Measurements from ENCODE around the gene ZNRF1. TPM values are rescaled to one million over a fixed set of nuclear protein-coding genes. Genes with fewer than 3 reads are reported as not detected.

ZNRF1 gene
- total and polyA plus RNA-seq, 2 of the 8 experiments (the other 6 are each of a cell fraction or from before 2014, with no cell fraction given), result 33.5 to 52.9 TPM

- no peak for TF ChIP-seq CHD7 (IDR thresholded peaks at IDR 0.05; ENCODE audit: insufficient replicate concordance, low read length)
- no peak for TF ChIP-seq RBBP5 (IDR thresholded peaks at IDR 0.05; ENCODE audit: borderline replicate concordance, low read depth, low read length)
- TF ChIP-seq KDM5A (IDR thresholded peaks at IDR 0.05; ENCODE audit: low read length), result no peak
- no peak for TF ChIP-seq ATF2 (IDR thresholded peaks at IDR 0.05; ENCODE audit: low read length)
- no peak for TF ChIP-seq SUZ12 (IDR thresholded peaks at IDR 0.05; ENCODE audit: low read length)
- no peak for TF ChIP-seq HDAC2 (IDR thresholded peaks at IDR 0.05; ENCODE audit: borderline replicate concordance in 1 of 2, low read depth in 2 of 2, low read length in 2 of 2)
- no peak for TF ChIP-seq PHF8 (conservative IDR thresholded peaks at IDR 0.05; ENCODE audit: low read depth, low read length)
- TF ChIP-seq RNF2 (IDR thresholded peaks at IDR 0.05; ENCODE audit: borderline replicate concordance, low read depth, low read length, missing control alignments, poor library complexity, severe bottlenecking), result no peak
- no peak for TF ChIP-seq GABPA (IDR thresholded peaks at IDR 0.05; ENCODE audit: borderline replicate concordance, insufficient read depth, low read length)
These were observed 23.7 kb downstream of the ZNRF1 start (continued) for GRCh38 chr16:75022567-75022966.

Measured in H1 (cell line).